ENCODE measurements around the gene ARHGAP45.
A peak's percentile ranks its signal among the peaks of the same experiment; 100 is the strongest.

The ARHGAP45 gene

DNA sequence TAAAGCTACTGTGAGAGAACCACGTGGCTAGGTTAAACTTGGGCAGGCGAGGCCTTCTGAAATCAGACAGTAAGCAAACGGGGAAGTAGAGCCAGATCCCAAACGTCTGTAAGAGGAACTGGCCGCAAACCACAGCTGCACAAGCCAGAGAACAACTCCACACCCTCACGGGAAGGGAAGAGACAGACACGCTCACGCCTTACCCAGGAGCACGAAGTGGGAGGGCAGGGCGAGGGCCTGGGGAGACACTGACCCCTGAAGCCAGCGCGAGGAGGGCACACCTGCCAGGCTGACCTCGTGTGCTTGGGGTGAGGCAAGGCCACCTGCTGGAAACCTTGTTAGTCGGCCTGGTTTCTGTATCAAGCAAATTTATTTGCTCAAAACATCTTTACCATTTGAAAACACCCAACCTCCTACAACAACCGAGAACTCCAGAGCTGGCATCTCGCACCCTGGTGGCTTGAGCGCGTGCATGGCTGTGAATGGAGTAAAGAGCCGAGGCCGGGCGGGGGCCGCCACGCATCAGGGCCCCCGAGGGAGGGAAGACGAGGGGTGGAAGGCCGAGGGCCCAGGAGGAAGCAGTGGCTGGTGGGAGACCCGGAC, 20.9 kb downstream of the ARHGAP45 start:
- DNase-seq = no peak

- no peak for DNase-seq
Measured at GRCh38 chr19:1088416-1089010, 21.5 kb downstream of the ARHGAP45 start.

GRCh38 chr19:1089126-1089771, 22.3 kb downstream of the ARHGAP45 start:
- DNase-seq = no peak

- no peak for DNase-seq
Measured at GRCh38 chr19:1089891-1090290, 22.9 kb downstream of the ARHGAP45 start.

GRCh38 chr19:1090731-1091543, 24.0 kb downstream of the ARHGAP45 start:
- no peak for DNase-seq

DNA sequence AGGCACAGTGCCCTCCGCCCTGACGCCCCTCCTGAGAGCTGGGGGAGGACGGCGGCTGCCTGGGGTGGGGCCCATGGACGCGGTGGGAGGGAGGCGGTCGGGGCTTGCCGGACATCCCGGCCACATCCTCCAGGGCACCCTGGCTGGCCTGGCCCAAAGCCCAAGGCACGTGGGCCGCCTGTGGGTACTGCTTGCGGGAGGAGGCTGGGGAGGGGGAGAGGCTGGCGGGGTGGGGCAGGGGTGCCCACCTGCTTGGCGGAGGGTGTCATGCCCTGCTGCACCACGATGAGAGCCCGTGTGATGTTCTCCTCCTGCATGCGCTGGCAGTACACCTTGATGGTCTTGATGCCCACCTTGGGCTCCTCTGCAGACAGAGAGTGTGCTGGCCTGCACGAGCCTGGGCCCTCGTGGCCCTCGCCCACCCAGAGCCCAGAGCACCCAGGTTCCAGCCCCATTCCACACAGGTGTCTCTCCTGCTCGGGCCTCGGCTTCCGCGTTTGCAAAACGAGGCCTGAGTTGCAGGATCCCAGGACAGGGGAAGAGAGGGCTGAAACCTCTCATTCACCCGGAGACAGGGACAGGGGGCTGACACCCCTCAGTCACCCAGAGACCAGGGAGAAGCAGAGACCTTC, 24.7 kb downstream of the ARHGAP45 start:
- no peak for DNase-seq

DNA sequence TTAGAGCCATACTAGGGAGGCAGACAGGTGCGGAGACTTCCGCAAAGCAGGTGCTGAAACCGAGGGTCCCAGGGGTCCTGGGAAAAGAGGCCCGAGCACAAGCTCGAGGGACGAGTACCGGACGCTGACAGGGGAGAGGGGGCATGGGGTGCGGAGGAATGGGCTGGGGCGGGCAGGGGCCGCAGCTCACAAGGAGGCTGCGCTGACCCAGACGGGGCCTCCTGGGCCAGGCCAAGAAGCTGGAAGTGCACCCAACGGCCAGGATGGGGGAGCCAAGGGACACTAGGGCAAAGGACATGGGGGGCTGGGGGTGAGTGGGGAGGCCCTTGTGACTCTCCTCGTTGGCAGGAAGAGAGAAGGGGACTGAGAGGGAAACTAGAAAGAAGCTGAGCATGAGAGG, 26.4 kb downstream of the ARHGAP45 start:
- DNase-seq = no peak

- no peak for DNase-seq
Measured at GRCh38 chr19:1093811-1094553, 27.0 kb downstream of the ARHGAP45 start.

DNA sequence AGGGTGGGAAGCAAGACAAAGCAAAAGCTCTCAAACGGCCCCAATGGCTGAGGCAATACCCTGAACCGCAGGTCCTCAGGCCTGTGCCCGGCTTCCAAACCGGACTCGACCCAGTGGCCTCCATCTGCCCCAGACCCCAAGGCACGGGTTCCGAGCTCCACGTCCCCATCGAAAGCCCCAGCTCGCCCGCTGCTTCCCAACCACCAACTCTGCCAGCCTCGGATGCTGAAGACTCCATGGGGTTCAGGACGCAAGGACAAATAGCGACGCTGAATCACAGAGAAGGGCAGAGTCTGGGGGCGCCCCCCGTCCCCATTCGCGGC, 27.6 kb downstream of the ARHGAP45 start:
- DNase-seq = no peak

DNA sequence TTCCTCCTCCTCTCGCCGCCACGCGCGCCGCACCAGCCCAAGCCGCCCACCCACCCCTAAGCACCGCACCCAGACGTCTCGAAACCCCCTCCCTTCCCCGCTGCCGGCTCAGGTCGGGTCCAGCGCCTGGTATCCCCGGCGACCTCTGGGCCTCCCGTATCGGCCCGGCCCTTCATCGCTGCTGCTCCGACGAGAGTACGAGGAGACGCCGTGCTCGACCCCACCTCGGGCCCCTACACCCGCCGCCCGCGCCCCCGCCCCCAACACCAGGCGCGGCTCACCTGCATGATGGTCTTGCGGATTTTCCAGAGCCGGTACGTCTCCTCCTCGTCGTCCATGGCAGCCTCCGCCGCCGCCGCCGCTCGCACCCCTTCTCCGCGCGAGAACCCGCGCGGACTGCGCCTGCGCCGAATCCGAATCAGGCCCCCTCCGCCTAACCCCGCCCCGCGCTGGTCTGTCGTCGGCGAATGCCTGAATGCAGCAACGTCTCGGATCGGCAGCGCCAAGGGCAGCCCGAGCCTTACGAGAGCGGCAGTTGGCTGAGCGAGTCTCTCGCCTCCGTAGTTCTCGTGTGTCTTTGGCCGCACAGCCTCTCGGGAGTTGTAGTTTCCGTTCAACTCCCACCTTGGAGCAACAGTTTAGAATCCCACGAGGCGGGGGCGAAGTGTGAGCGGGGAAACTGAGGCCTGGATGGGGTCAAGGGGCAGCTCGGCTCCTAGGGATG, 28.2 kb downstream of the ARHGAP45 start, which contains the start of gene POLR2E:
Gene POLR2E, minus strand, starts transcription at position 398 of the 724 bp plus-strand sequence. Its CDS starts 60 bp downstream, at position 338.
- DNase-seq = peak; percentile 70

- no peak for DNase-seq
Measured at GRCh38 chr19:1097810-1098176, 30.8 kb downstream of the ARHGAP45 start.

GRCh38 chr19:1098177-1099051, 31.4 kb downstream of the ARHGAP45 start:
- no peak for DNase-seq

DNA sequence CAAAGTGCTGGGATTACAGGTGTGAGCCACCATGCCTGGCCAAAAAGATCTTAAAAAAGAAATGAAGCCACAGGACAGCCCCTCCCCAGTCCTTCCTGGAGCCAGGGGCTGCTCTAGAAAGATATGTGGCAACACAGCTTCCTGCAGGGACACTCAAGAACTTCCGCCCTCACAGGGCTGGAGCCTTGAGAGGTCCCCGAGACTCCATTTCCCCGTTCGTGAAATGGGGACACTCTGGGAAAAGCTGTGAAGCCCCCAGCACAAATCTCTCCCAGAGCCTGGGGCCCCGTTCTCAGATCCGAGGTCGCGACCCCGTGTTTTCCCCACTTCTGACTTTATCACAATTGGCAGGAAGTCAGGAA, 34.4 kb downstream of the ARHGAP45 start:
- no peak for DNase-seq

DNA sequence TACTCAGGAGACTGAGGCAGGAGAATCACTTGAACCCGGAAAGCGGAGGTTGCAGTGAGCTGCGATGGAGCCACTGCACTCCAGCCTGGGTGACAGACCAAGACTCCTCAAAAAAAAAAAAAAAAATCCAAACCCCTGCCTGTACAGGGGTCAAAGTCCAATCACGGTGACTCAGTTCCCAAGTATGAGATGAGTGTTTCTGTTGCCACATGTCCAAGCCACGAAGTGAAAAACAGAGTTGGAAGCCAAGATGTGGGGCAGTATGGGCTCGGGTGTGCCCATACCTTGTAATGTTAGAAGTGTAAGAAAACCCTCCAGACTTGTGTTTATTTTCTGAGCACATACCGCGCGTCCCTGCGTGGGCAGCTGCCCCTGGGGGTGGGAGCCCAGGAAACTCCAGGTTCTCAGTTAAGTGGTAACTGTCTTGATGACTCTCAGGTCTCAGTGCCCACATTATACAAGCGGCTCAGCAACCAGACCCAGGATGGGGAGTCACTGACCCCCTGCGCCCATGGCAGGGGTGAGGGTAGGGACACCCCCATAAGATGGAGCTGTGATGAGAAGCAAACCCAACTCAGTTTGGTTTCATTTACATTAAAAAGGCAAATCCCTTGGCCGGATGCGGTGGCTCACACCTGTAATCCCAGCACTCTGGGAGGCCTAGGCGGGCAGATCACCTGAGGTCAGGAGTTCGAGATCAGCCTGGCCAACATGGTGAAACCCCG, 35.6 kb downstream of the ARHGAP45 start:
- no peak for DNase-seq

DNA sequence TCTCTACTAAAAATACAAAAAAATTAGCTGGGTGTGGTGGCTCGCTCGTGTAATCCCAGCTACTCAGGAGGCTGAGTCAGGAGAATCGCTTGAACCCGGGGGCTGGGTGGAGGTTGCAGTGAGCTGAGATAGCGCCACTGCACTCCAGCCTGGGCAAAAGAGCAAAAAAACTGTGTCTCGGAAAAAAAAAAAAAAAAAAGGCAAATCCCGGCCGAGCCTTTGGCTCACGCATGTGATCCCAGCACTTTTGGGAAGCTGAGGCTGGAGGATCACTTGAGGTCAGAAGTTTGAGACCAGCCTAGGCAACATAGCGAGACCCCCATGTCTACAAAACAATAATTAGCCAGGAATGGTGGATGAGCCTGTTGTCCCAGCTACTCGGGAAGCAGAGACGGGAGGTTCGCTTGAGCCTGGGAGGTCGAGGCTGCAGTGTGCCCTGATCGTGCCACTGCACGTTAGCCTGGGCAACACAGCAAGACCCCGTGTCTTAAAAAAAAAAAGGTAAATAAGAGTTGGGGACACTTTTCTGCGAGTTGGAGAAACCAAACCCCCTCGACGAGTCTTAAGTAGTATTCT, 36.3 kb downstream of the ARHGAP45 start:
- no peak for DNase-seq

DNA sequence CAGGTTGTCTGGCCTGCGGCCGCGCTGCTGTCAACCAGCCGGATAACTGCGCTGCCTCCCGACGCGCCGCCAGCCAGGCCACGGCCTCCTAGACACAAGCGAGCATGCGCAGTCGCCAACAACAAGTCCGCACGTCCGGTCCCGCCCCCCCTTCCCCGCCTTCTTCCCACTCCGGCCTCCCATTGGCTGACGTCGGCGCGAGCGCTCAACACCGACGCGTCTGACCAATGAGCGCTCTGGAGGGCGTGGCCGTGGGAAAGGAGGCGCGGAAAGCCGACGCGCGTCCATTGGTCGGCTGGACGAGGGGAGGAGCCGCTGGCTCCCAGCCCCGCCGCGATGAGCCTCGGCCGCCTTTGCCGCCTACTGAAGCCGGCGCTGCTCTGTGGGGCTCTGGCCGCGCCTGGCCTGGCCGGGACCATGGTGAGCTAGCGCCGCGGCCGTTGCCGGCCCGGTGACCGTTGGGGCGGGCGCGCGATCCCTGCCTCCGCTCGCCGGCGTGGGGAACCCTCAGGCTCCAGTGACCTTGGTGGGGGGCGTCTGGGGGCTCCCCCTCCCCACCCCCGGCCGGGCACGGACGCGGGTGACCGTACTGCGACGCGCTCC, 36.8 kb downstream of the ARHGAP45 start, which contains the start of gene GPX4:
Gene GPX4, plus strand, starts transcription at position 287 of the 603 bp plus-strand sequence. Its CDS starts 50 bp downstream, at position 337.
- DNase-seq = peak; percentile 92

GRCh38 chr19:1104311-1105007, 37.5 kb downstream of the ARHGAP45 start:
- DNase-seq = no peak

Data from NCI-H526 treated with DMSO at 0.1 percent for 48 hours (cell line).